ENCODE data around the gene SCPEP1. TPM values are rescaled to one million over a fixed set of nuclear protein-coding genes. Genes with fewer than 3 reads are reported as not detected.
"Not testable (repeated sequence)": the region's sequence is repeated elsewhere in the genome, so short reads cannot be mapped to it uniquely, and the experiment has no call there.

SCPEP1 gene
- total RNA-seq, 1 donor from 2014 or later: 7.5 TPM

GRCh38 chr17:56965241-56965640 is 12.7 kb upstream of the SCPEP1 start:
- intact Hi-C loops (cut with micrococcal nuclease): not testable (repeated sequence)

- intact Hi-C loops (cut with micrococcal nuclease): not testable (repeated sequence)
Observed at GRCh38 chr17:56965681-56966080, 12.2 kb upstream of the SCPEP1 start.

DNA sequence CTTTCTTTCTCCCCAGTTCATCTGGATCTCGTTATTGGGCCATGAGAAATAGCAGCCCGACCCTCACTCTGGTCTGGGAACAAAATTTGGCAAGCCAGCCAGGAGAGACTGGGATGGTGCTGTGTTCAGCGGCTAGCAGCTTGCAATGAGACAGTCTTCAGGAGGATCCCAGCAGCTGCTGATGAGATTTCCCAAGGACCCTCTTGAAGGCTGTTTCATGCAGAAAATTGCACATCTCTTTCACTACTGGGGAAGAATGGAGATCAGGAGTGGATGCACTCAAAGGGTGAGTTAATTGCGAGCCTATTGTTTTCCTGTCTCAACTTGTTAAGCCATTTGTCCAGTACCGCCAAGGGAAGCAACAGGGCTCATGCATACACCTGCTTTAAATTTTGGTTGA is 11.6 kb upstream of the SCPEP1 start:
- intact Hi-C loops (cut with micrococcal nuclease): no loop called here

DNA sequence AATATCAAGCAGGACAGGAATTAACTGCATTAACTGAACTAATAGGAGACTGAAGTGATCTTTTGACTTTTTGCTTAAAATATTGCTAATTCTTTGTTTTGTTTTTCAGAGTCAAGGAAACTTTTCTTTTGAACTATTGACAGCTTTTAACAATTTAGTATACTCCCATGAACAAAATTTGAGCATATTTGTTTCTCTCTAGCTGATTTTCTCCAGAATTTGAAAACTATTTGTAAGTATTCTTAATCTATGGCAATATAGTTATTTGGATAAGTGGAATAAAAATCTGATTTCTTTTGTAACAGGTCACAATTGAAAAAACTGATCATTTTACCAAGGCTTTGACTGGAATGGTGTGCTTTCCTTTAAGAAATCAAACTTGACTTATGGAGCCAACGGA is 7.0 kb upstream of the SCPEP1 start:
- intact Hi-C loops (cut with micrococcal nuclease): no loop called here

GRCh38 chr17:56972111-56972730 is 5.7 kb upstream of the SCPEP1 start:
- intact Hi-C loops (cut with micrococcal nuclease): no loop called here

DNA sequence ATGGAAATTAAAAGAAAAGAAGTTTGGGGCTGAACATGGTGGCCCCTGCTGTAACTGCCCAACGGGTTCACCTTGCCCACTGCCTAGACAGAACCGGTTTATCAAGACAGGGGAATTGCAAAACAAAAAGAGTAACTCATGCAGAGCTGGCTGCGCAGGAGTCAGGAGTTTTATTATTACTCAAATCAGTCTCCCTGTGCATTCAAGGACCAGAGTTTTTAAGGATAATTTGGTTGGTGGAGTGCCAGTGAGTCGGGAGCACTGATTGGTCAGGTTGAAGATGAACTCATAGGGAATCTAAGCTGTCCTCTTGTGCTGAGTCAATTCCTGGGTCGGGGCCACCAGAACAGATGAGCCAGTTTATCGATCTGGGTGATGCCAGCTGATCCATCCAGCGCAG is 4.4 kb upstream of the SCPEP1 start:
- intact Hi-C loops (cut with micrococcal nuclease): no loop called here

- intact Hi-C loops (cut with micrococcal nuclease): no loop called here
Observed at GRCh38 chr17:56974055-56974454, 3.9 kb upstream of the SCPEP1 start.

DNA sequence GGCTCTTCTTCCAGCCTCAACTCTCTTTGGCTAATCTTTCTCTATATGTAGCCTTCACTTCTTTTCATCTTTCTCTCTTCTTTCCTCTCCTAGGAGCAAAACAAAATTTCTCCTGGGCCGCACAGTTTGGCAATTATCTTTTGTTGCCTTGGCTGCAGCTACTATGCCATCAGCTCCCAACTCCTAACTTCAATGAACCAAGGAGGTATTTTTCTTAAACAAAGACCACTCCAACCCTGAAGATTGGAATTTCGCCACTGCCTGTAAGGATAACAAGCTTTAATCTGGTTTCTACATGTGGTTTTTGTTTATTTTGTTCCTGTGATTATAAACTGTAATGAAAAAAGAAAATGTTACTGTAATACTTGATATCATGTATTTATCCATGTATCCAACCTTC is 2.3 kb upstream of the SCPEP1 start:
- intact Hi-C loops (cut with micrococcal nuclease): loop anchor here (5.0 kb wide), 2 partner anchors 63 to 282 kb away; partner anchors contain the start of genes MSI2 and TRIM25

DNA sequence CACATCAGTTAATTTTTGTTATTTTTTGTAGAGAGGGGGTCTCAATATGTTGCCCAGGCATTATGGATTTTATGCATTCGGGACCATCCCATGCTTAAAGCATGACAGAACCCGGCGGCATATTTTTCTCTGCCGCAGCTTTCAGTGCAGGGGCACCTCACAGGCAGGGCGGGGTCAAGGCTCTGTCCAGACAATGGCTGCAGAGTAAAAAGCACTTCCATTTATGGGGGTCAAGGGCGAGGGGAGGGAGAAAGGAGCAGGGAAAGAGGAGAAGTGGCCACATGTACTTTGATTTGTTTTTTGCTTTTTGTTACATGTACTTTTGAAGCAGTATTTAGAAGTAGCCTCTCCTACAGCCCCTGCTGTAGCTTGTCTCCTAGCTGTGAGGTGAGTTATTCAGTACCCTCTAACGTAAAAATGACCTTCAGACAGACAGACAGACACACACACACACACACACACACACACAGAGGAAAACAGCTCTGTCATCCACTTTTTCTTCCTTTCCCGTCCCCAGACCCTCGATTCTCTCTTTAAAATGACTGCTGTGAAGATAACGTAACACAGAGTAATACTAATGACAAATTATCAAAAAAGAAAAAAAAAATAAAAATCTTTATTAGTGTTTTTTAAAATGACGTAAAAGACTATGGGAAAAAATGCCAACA is 856 bp upstream of the SCPEP1 start:
- intact Hi-C loops (cut with micrococcal nuclease): loop anchor here (5.0 kb wide), 2 partner anchors 65 to 280 kb away; partner anchors contain the start of genes MSI2 and TRIM25

DNA sequence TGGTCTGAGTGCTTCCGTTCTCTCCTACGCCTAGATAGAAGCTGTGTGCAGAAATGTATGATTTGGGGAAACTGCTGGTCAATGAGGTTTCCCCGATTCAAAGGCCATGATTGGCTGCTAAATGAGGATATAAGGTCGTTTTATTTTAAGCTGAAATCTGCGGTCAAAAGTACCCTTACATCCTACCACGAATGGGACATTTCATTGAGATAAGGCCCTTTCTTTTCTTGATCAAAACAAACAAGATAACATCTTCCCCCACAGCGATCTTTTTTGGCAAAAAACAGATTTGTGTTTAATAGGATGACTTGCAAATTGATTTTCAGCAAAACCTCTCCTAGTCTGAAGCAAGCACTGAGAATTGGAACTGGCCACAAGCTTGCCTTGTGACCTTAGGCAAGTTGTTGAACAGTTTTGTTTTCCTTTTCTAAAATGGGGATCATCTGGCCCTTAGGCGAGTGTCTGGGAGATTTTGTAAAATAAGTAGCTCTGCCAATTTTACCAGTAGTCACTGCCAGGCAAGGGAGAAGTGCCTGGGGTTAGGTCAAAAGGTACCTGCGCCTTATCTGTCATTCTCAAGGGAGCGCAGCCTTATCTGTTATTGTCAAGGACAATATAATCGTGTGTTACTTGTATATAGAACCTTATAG is 635 bp downstream of the SCPEP1 start:
- intact Hi-C loops (cut with micrococcal nuclease): loop anchor here (1.0 to 5.0 kb wide), 5 partner anchors 18 to 279 kb away; partner anchors contain the start of genes AKAP1, C17orf67, COIL and MSI2

DNA sequence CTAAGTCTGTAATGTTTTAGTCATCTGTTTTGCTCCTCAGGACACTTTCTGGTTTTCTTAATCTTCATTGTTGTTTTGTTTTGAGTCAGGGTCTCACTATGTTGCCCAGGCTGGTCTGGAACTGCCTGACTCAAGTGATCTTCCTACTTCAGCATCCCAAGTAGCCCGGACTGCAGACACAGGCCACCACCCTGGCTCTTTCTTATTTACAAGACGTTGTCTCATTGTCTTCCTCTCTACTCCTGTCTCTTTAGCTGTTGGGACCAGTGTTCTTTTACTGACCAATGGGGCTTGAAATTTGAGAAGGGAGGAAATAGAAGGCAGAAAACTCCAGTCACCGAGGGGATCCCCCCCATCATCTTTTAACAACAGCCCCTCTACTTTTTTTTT is 1.2 kb downstream of the SCPEP1 start:
- intact Hi-C loops (cut with micrococcal nuclease): loop anchor here (2.0 to 5.0 kb wide), 3 partner anchors 18 to 278 kb away; partner anchors contain the start of genes COIL, MSI2 and TRIM25

DNA sequence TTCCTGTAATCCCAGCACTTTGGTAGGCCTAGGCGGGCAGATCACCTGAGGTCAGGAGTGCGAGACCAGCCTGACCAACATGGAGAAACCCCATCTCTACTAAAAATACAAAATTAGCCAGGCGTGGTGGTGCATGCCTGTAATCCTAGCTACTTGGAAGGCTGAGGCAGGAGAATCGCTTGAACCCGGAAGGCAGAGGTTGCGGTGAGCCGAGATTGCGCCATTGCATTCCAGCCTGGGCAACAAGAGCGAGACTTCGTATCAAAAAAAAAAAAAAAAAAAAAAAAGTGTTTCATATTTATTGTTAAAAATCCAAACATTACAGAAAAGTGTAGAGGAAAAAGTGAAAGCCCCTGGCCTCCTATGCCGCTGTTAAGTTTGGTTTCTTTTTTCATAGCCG is 2.6 kb downstream of the SCPEP1 start:
- intact Hi-C loops (cut with micrococcal nuclease): not testable (repeated sequence)

GRCh38 chr17:56982312-56982711 is 4.4 kb downstream of the SCPEP1 start:
- intact Hi-C loops (cut with micrococcal nuclease): no loop called here

DNA sequence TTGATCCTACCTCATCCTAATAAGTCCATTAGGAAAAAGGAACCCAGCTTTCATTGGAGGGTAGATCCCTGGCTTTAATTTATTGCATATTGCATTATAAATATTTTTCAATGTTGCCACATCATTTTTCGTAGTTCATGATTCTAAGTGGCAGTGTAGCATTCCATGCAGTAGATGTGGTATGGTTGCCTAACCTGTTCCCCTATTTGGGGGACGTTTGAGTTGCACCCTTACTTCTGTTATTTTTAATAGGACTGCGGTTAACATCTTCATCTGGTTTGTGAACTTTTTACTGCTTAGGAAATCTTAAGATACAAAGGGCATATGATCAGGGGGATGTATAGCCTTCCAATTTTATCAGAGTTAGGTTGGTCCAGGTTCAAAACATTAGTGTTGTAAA is 5.4 kb downstream of the SCPEP1 start:
- intact Hi-C loops (cut with micrococcal nuclease): no loop called here

GRCh38 chr17:56985371-56986162 is 7.6 kb downstream of the SCPEP1 start:
- intact Hi-C loops (cut with micrococcal nuclease): no loop called here

- intact Hi-C loops (cut with micrococcal nuclease): no loop called here
Observed at GRCh38 chr17:56987283-56987834, 9.4 kb downstream of the SCPEP1 start.

DNA sequence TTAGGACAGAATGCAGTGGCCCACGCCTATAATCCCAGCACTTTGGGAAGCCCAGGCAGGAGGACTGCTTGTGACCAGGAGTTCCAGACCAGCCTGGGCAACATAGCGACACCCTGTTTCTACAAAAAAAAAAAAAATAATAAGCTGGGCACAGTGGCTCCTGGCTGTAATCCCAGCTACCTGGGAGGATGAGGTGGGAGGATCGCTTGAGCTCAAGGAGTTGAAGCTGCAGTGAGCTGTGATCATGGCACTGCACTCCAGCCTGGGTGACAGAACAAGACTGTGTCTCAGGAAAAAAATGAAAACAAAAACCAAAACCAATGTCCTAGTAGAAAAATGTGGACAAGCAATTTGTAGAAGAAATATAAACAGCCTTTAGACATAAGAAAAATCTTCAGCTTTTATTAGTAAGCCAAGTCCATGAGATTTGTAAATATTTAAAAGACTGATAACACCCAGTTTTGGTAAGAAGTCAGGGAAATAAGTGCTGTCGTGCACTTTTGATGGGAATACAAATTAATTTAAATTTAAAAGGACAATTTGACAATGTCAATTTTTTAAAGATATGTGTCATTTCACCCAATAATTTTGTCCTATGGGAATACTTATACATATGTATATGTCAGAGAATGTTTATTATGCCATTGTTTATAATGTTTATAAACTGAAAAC is 11.1 kb downstream of the SCPEP1 start:
- intact Hi-C loops (cut with micrococcal nuclease): no loop called here

DNA sequence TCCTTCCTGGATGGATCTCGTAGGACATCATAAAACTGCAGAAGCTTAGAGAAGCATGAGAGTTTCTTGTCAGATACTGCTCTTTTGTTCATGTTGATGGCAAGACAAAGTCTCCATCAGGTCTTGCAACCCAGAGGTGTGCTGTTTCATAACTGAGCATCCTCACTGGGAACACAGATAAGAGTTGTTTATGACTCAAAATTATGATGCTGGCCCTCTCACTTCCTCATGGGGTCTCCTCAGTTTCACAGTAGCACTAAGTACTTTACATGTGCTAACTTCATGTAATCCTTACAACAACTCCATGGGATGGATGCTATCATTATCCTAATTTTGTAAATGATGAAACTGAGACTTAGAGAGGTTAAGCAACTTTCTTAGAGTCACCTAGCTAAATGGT is 14.4 kb downstream of the SCPEP1 start:
- intact Hi-C loops (cut with micrococcal nuclease): no loop called here

DNA sequence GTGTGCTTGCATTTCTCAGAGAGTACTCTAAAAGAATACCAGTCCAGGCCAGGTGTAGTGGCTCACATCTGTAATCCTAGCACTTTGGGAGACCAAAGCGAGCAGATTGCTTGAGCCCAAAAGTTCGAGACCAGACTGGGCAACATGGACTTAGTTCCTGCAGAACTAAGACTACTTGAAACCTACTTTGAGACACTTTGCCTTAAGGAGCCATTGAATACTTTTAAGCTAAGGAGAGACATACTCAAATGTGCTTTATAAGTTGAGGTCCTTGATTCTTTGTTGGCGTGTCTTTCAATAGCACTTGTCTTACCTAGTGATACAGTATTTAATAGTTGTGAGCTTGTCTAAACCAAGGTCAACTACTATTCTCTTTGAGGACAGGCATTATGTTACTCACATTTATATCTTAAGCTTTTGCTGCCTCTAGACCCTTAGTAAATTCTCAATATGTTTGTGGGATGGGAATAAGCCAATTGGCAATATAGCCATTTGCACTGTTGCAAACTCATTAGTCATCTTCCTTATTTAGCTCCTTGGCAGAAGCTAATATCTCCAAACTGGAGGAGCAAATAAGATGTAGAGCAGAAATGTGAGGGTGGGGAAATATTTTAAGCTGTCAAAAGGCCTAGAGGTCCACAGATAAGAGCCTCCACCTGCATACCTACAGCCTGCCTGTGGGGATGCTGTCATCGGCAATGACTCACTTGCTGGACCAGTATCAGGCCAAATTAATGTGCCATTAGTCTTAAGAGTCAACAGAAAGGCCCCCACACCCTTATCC is 16.3 kb downstream of the SCPEP1 start:
- intact Hi-C loops (cut with micrococcal nuclease): no loop called here

GRCh38 chr17:56995766-56996165 is 17.8 kb downstream of the SCPEP1 start:
- intact Hi-C loops (cut with micrococcal nuclease): no loop called here

All from T-helper 2 cell treated with Interferon-gamma antibody and Interleukin-4, amounts not matched to agents 100 ng/mL and 5 ng/mL, for 36 hours (primary cell).